Measurements from ENCODE around the gene TMF1. TPM values are rescaled to one million over a fixed set of nuclear protein-coding genes. Genes with fewer than 3 reads are reported as not detected.

Gene TMF1
- total and polyA plus RNA-seq, 8 donors = 6.0 to 53.8 (median 12.6) TPM

GRCh38 chr3:69012800-69013252, 39.3 kb downstream of the TMF1 start:
- peaks cover 0 to 20% (median 18%) of the 10 kb centered on the region in 4 donors for H3K36me3 ChIP-seq
- TF ChIP-seq EP300 (IDR thresholded peaks at IDR 0.05) = no peak
- H3K9me3 ChIP-seq = no peaks in the 10 kb centered on the region
- peak overlapping the region; percentile 92 to 99 (median 98) for H3K27ac ChIP-seq
- intact Hi-C loops (cut with DNase I; ENCODE audit: low total_unique reads) = no loop called here
- peak; percentile 53 to 81 for DNase-seq
- peak overlapping the region; percentile 54 to 86 (median 74) for H3K4me3 ChIP-seq
- peaks cover 17 to 41% (median 29%) of the 10 kb centered on the region in 4 donors for H3K4me1 ChIP-seq
- no peaks in the 10 kb centered on the region for H3K27me3 ChIP-seq
- WGBS, 5 donors = 2 to 7% (median 5%) methylated on average over 13 to 36 of the region's 36 CpGs

GRCh38 chr3:69012100-69012799, 39.9 kb downstream of the TMF1 start:
- Histone ChIP-seq H3K4me3 (peak overlapping the region; percentile 54 to 86 (median 74)), H3K4me1 (peaks cover 17 to 41% (median 29%) of the 10 kb centered on the region in 4 donors), H3K27ac (peak overlapping the region; percentile 92 to 99 (median 98)), H3K27me3 (no peaks in the 10 kb centered on the region), H3K9me3 (no peaks in the 10 kb centered on the region), H3K36me3 (peaks cover 0 to 25% (median 22%) of the 10 kb centered on the region in 4 donors)
- 62 to 72% (median 65%) methylated on average over 22 of the region's 22 CpGs for WGBS, 5 donors
- peak in 1 of 2 donors; percentile 67 for DNase-seq
- TF ChIP-seq POLR2AphosphoS5 (IDR thresholded peaks at IDR 0.05) = peak in 1 of 3 donors; percentile 56
- no peak for TF ChIP-seq CTCF (IDR thresholded peaks at IDR 0.05)
- intact Hi-C loops (cut with DNase I; ENCODE audit: low total_unique reads) = no loop called here

GRCh38 chr3:69011096-69011730, 40.9 kb downstream of the TMF1 start:
- Histone ChIP-seq H3K27ac (peak overlapping the region in 4 of 5 donors; percentile 97 to 99 (median 98)), H3K4me3 (no peak overlapping the region), H3K36me3 (peaks cover 9 to 33% (median 32%) of the 10 kb centered on the region in 4 donors), H3K9me3 (no peaks in the 10 kb centered on the region), H3K27me3 (no peaks in the 10 kb centered on the region), H3K4me1 (peaks cover 17 to 41% (median 29%) of the 10 kb centered on the region in 4 donors)
- intact Hi-C loops (cut with DNase I; ENCODE audit: low total_unique reads) = no loop called here
- WGBS, 5 donors = 94 to 98% (median 97%) methylated on average over 8 of the region's 8 CpGs
- DNase-seq = no peak
- TF ChIP-seq CTCF (IDR thresholded peaks at IDR 0.05) (no peak), EP300 (IDR thresholded peaks at IDR 0.05) (no peak), POLR2AphosphoS5 (IDR thresholded peaks at IDR 0.05) (no peak), POLR2A (IDR thresholded peaks at IDR 0.05) (no peak)

- DNase-seq = peak in 1 of 2 donors; percentile 22
Observed at GRCh38 chr3:69009559-69010410, 42.3 kb downstream of the TMF1 start.

More at GRCh38 chr3:69009559-69010410, 42.3 kb downstream of the TMF1 start:
- Histone ChIP-seq H3K4me3 (no peak overlapping the region), H3K36me3 (peaks cover 20 to 46% (median 45%) of the 10 kb centered on the region in 4 donors), H3K9me3 (no peaks in the 10 kb centered on the region), H3K27ac (peak overlapping the region in 3 of 5 donors; percentile 15 to 99 (median 17)), H3K4me1 (peaks cover 17 to 37% (median 26%) of the 10 kb centered on the region in 4 donors), H3K27me3 (no peaks in the 10 kb centered on the region)
- 64 to 80% (median 72%) methylated on average over 3 of the region's 3 CpGs for WGBS, 5 donors
- intact Hi-C loops (cut with DNase I; ENCODE audit: low total_unique reads) = no loop called here
- TF ChIP-seq CTCF (IDR thresholded peaks at IDR 0.05) = no peak
- TF ChIP-seq POLR2A (IDR thresholded peaks at IDR 0.05) = no peak
- no peak for TF ChIP-seq POLR2AphosphoS5 (IDR thresholded peaks at IDR 0.05)
- TF ChIP-seq EP300 (IDR thresholded peaks at IDR 0.05) = no peak

Data from stomach (tissue), 9 donors.